Measurements from ENCODE around the gene FAM120C.

FAM120C gene

DNA sequence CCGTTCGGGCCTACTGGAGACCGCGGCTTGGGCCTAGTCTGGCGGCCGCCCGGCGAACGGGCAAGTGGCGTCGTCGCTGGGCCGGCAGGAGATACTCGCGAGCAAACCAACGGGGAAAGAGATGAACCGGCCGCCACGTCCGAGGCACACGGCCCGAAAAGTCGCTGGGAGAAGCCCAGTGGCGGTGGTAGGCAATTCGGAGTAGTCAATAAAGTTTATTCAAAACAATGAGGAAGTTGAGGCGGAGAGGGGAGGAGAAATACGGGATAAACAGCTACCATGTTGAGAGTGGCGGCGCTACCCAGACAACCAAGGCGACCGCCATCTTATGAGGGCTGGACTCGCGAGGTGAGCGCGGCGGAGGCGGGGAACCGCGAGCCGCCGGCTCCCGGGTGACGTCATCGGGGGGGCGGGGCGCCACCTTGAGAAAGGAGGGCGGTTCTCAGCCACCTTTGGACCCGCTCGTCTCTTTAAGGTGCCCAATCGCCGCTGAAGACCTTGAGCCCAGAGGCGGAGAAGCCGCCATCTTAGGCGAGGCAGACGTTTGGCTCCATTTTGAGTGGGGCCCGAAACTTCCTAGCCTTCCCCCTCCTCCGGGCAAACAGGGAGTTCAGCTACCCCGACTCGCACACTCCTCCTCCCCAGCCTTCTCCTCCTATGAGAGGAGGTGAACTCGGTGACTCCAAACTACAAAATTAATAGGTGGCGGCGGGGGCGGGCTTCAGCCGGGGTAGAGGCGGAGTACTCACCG lies 138.8 kb downstream of the FAM120C start, which contains the start of gene PHF8:
PHF8 (minus strand) TSS at position 348 of the 751 bp plus-strand sequence. CDS start 1,745 bp downstream, outside the sequence.
- peak within 1 kb of the TSS; percentile 89 for H3K27ac ChIP-seq
- peak; percentile 78 for DNase-seq (ENCODE audit: low read depth, low spot score)

DNA sequence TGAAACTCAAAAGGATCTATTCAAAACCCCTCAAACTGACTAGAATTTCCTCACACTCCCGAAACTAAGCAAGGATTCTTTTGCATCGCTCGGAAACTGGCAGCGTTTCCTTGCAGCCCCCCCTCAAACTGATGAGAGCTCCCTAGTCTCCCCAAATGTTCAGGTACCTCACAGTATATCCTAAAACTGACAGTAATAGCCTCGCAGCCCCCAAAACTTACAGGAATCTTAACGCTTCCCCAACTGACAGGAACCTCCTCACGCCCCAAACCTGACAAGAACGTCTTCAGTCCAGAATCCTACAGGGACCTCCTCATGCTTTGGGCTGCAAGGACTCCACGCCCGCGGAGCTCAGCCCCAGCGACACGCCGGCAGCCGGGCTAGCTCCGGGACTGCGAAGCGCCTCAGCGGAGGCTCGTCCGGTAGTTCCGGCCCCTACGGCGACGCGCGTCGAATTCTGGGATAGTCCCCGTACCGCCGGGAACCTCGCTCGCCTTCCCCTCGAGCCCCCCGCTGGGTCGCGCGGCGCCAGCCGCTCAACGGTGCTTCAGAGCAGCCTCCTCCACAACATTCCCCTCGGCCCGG lies 139.4 kb downstream of the FAM120C start:
- H3K27ac ChIP-seq: peak overlapping the region; percentile 89
- no peak for DNase-seq (ENCODE audit: low read depth, low spot score)

DNA sequence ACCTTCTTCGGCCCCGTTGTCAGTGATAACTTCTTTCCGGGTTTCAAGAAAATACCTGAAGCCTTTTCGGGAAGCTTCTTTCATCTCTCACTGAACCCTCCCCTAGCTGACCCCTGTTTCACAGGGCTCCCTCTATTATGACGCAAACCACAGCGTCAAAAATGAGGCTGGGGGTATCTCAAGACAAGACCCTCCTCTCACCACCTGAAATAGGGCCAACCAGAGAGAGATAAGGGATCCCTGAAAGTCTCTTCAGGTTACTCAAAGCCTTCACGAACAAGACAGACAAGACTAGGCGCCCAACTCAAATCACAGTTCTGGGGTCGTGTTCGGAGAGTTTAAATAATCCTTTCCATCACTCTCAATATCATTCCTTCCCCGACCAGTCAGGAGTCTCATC lies 140.0 kb downstream of the FAM120C start:
- DNase-seq (ENCODE audit: low read depth, low spot score): no peak
- peak overlapping the region; percentile 89 for H3K27ac ChIP-seq

DNA sequence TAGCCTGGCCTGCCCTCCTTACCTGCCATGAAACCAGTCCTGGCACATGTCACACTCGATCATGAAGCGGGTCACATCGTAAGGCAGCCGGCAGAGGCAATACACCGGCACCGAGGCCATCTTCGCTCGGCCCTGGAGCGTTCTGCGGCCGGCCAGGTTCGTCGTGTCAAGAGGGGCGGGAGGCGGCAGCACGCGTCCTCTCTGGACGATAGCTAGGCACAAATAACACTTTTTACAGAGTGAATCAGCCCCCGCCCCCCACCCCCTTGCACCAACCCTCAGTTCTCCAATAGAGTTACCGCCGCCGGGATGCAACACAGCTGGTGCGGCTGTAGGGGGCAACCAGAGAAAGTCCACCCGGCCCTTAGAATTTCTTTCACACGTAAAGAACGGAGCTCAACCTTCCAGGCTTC lies 140.4 kb downstream of the FAM120C start:
- DNase-seq (ENCODE audit: low read depth, low spot score): no peak
- H3K27ac ChIP-seq: no peak overlapping the region

DNA sequence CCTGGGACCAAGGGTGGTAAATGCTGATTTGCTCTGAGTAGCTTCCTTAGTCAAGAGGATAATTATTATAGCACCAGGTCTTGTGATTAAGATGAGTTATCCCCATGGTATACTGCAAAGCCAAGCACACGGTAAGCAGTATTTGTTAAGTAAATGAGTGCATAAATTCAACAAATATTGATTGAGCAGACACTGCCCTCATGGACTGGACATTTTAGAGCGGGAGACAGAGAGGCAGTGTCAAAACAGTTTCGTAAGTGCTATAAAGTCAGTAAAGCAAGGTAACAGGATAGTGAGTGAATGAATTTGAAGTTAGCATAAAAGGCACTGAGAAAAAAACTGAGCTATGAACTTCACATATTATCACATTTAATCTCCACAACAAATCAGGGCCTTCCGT lies 152.7 kb downstream of the FAM120C start:
- no peak overlapping the region for H3K27ac ChIP-seq

DNA sequence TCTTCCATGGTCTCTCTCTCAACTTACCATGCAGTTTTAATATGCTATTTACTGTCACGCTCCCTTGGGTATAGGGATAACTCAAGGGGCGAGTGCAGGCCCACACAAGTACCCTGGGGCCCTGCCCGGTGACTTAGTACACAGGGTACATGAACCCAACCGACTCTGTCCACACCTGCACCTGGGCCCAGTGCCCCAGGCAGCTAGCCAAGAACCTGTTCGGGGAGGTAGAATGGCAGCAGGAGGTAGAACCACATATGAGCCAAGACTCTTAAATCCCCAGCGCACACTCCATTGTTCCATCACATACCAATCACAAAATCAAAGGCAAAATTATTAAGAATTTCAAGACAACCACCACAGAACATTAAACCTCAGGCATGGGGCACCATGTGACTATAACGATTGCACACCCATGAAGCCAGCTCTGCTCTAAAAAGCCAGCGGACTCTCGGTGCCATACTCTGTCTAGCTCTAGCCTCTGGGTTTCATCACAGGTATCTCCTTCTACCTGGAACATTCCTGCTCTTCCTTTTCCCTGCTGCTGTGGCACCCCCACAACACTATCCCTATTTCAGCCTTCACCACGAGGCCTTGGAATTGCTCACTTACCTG lies 153.4 kb downstream of the FAM120C start:
- no peak overlapping the region for H3K27ac ChIP-seq
- DNase-seq (ENCODE audit: low read depth, low spot score): no peak

More for the DNA sequence above, 152.7 kb downstream of the FAM120C start:
- DNase-seq (ENCODE audit: low read depth, low spot score): no peak

DNA sequence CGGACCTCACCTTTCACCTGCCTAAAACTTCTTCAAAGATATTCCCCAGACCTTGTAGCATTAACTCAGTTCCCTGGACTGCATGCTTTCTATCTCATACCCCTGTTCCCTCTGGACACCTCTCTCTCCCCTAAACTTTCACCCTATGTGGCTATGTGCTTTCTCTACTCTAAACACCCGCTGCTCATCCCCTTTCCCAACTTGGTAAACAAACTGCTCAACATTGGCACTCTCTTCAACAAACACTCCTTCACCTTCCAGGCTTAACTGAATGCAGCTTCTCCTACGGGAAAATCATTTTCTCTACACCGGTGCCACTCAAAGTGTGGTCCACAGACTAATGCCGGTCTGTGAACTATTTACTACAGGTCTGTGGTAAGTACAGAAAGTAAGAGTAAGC lies 158.7 kb downstream of the FAM120C start:
- DNase-seq (ENCODE audit: low read depth, low spot score): no peak
- no peak overlapping the region for H3K27ac ChIP-seq

All from epithelial cell of prostate (primary cell).